GM21723 (cell line): ENCODE measurements around the gene KLHL42.
"Not testable (repeated sequence)": the region's sequence is repeated elsewhere in the genome, so short reads cannot be mapped to it uniquely, and the experiment has no call there.

Experiments
- ATAC-seq: cut with Tn5 transposase; IDR thresholded peaks from one replicate; pipeline ENCODE4 v1.9.1; 2021; ENCODE audit warnings: mild to moderate bottlenecking, moderate library complexity; ENCODE audit not compliant: unreplicated experiment

KLHL42 gene

DNA sequence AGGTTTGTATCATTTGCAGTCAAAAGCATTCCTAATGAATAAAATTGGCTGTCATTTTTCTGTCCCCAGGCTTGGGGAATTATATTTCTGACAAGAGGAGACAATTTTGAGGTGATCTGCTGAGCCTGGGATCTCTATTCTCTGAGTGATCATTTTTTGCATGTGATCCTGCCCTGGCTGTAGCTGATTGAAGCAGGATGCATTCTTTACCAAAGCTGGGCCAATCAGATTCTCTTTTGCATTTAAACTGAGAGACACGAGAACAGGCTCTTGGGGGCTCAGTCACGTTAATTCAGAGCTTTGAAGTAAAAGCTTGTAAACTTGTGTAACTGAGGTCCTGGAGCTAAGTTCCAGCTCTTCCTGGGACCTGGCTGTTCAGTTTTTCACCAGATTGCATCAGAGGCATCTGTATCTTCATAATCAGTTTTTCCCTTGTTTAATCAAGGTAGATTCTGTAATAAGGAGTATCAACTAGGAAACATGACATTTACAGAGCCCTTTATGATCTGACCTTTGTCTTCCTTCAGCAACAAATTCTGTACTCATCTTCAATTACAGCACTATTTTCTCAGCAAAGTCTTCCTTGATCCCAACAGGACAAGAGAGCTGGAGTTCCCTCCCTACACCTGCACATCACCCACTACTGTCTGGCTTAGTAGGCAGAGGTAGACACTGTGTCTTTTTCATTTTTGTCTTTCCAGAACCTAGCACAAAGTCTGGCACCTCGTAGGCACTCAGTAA, 35.0 kb downstream of the KLHL42 start:
- ATAC-seq = no peak

DNA sequence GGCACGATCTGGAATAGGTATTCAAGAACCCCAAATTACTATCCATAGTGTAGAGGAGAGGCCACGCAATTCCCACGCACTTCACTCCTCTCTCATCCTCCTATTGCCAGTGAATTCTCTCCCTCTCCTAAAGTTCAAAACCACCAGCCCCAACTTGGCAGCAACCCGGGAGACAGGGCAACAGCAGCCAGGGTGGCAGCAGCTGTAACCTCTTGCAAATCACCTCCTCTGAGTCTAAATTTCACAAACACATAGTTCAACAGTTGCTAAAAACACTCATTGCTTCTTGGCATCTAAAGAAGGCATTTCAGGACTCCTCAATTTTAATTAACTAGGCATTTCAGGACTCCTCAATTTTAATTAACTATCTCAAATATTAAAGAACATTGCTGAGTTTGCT, 37.7 kb downstream of the KLHL42 start:
- no peak for ATAC-seq

DNA sequence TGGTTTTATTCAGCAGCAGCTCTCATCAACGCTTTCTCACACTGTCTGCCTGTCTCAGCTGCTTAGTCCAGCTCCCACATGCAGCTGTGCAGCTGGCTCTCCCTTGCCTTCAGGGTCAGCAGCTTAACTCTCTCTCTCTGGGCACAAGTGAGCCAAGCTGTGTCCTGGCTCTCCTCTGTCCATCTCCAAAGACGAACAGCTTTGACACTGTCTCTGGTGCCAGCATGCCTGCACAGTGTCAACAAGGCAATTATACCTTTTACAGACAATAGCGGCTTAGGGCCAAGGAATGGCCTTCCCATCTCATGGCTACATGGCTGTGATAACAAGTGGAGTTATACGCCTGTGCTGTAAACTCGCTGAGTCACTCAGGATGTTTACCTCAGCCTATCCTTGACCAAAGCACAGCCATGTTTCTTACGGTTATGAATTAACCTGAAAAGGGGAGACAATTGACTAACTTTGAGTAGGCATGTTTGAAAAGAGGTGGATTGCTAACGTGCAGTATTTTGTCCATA, 38.4 kb downstream of the KLHL42 start:
- no peak for ATAC-seq

DNA sequence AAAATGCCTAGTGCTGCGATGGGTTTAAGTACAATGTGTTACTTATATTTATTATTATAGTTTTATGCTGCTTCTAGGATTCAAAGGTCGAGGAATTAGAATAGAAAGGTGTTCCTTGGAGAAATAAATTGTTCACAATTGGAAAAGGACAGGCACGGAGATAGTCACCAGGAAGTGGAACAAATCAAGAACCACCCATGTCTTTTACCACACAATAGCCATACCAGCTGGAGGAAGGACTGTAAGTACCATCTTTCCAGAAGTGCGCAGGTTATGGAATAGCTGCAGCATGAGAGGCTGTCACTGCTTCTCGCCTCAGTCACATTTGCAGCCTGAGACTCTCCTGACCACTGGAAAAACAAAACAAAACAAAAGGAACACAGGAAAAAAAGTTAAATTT, 40.5 kb downstream of the KLHL42 start:
- ATAC-seq = no peak

DNA sequence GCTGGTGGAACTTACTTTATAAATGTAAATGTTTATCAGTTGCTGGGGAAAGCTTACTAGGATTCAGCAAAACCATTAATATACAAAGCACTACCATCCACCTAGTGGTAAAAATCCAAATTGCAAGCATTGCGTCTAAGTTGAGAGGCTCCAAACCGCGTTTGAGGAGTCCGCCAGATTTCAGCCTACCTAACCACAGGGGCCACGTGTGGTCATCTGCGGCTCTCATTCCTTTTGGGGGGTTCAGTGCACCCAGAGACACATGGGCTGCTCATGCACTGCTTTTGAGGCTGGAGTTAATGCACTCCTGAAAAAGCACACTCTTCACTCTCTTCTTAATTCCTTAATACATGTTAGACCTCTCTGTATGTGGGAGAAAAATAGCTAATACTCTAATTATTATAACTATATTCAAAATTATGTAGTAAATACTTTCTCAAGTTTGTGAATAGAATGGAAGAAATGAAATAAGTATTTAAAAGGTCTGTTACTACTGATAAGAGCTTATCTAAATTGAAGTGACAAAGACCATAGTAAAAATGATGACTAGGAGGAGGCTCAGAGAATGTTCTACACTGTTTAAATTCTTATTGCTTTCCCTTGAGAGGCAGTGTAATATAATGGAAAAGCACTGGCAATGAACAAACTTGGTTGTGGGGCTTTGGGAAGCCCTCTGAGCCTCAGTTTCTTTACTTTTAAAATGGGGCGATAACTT, 41.4 kb downstream of the KLHL42 start:
- peak; percentile 29 for ATAC-seq

DNA sequence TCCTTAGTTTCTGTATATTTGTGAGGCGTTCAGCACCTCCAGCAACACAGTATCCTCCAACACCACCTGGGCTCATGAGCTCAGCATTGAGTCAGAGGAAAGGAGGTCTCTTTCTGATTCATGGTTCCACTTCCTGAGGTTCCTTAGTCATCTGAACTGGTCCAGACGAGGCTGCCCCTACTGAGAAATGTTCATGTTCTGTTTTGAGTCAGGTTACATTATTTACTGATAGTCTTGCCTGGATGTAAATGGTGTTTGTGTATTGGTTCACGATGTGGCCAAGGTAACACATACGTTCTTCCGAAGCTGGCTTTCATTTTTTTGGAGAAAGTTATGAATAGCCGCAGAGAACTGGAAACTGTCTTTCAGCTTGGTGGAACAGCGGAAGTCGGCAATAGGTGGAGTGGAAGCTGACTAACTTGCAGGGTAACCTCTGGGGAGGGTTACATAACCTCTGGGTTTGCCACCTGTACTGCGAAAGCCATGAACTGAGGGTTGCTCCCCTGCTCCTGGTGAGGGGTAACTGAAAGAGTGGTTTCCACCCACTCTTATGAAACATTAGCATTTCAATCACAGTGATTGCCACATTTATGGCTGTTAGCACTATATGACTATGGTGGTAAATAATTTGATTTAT, 42.2 kb downstream of the KLHL42 start:
- ATAC-seq = peak; percentile 74

DNA sequence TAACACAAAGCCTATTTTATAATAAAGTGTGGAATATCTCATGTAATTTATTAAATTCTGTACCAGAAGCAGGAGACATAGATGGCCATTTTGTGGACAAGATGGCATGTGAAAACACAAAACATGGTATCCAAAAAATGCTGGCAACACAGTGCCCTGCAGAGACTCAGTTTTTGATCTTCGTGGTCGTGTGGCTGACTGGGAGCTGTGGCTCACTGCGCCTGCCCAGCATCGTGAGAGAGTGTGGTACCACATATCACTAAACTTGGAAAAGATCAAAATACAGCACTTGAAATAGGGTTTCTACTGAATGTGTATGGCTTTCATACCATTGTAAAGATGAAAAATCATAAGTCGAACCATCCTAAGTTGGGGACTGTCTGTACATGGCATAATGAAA, 43.0 kb downstream of the KLHL42 start:
- no peak for ATAC-seq

DNA sequence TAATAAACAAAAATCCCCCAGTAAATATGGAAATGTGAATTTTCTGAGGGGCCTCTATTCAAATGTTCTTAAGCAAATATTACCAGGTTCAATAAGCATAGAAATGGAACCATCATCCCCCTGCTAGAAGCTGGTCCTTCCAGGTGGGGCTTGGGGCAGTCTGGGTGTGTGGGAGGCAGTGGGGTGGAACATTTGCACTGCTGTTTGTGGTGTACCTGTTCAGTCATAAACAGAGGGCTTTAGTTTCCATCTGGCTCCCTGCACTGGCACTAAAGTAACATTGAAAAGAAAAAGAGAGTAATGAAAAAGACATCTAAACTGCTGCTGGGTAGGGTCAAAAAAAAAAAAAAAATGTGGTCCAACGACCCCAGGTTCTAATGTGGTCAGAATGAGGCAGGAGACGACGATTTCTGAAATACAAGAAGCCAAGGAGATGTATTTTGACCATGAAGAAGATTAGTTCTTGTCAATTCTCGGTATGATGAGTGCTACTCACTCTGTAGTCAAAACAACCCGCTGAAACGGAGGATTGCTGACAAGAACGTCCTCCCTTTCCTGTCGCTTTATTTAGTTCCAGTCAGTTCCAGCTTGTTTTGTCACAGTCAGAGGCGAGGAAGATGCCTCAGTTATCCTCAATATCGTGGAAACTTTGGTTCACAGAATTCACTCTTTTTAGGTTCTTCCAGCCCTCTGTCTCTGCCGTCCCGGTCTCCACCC, 44.3 kb downstream of the KLHL42 start:
- ATAC-seq = peak; percentile 65

DNA sequence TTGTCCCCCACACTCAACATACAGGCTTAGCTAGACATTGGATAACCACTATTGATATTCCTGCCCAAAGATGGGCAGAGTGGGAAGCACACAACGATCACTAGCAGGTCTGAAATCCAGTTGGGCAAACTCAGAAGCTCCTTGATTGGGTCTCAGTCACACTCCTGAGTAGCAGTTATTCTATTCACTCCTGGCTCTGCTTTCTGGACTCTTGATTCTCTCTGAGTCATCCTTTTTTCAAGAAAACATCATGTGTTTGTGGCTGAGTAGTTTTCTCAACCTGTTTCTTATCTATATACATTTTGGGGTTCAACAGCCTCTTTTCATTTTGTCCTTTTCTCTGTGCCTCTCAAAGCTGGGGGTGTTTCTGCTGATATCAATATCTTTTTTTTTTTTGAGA, 46.0 kb downstream of the KLHL42 start:
- ATAC-seq = no peak

DNA sequence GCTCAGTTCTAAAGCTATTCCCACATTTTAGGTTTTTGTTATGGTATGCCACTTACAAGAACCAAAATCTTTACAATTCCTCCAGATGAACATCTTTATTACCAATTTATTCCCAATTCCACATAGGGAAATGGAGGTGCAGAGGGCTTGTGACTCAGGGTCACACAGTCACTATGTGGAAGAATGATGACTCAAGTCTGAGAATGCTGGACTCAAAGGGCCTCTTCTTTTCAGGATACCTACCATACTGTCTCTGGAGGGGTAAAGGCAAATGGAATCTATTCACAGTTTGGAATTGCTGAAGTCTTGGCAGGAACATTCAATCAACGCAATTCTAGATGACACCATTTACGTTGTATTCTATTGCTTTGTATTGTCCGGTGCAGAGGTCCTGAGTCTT, 48.2 kb downstream of the KLHL42 start:
- ATAC-seq = no peak

DNA sequence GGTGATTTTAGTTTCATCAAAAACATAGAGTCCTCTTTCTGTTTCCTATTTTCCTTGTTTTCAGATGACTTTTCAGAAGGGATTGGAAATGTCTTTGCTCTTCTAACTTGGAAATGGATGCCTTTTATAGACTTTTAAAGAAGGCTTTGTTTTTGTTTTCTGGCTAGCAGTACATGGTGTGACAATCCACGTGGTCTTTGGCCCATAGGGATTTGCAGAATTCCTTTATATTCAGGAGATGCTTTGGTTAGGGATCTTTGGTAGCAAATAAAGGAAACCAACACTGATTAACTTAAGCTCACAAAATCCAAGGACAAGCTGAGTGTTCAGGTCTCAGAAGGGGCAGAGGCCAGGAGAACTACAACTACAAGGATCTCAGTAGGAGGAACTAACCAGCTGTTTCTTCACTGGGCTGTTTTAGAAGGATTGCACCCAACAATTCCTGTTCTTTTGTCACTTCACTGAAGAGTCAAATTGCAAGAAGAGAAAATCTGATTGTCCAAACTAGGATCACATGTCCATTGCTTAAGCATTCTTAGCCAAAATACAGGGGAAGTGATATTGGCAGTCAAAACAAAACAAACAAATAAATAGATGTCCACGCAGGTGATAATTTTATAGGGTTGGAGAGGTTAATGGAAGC, 58.6 kb downstream of the KLHL42 start:
- ATAC-seq = no peak

DNA sequence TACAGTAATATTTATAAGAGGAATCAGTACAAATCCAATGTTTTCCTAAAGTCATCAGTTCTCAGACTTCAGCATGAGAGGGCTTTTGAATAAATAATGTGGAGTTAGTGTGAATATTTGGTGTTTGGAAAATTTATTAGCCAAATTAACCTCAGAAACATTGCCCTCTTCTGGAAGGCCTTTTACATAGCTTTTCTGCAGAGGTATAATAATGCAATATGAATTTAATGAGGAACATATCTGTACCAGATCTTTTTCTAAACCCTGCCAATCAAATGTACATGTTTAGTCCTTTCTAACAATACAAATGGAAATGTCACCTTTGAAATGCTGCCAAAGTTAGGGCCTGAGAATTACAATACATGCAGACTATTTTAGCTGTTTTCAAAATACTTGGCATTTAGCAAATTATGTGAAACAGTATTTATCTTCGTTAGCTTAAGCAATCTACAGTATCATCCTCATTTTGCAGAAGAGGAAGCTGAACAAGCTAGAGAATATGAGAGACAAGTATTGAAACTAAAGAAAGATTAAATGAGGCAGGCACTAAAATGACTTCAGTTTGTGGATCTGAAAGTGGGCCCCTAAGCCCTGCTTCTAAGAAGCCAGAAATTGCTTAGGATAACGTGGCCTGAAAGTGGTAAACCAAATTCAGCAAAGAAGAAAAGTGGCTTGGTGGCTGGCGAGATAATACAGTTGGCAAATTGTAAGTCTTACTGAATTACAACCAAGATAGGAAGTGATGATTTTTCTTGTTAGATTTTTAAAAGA, 60.4 kb downstream of the KLHL42 start:
- ATAC-seq = peak; percentile 78

DNA sequence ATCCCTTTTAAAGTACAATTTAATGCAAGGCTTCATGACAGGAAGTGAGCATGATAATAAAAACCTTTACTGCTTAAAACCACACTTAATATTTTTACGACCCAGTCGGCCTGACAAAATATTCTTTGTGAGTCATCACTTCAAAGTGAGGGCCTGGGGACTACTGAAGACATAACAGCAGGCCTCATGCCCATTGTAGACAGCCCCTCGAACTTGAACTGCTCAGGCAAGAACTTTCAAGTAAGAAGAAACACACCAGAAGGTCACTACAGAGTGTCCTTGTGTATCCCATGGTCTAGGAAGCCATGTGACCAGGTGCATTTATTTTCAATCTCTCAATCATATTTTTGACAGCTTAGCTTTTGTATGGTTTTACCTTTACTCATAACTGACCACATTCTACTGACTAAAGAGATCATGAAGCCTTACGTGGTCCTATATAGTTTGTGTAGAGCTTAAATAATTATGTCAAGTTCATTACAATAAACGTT, 61.4 kb downstream of the KLHL42 start:
- no peak for ATAC-seq

DNA sequence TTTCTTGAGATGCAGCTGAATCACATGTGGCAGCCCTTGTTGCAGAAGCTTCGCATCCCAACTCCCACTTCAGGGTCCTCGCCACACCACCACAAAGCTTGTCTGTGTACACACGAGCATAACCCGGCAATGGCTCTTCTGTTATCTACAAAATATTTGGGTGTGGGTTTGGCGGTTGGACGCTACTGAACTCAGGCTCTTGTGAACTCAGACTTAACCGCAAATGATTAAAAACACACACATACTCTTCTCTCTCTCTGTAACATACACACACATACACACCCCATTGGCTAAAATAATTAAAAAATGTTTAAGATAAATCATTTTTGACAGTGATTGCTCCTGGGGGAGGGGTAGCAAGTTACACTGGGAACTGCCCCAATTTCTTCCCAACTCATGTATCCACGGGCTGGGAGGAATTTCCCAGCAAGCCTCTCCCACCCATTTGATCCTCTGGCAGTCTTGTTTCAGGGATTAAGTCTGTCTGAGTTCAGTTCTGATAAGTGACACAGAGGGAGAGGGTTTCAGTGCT, 63.7 kb downstream of the KLHL42 start:
- no peak for ATAC-seq

DNA sequence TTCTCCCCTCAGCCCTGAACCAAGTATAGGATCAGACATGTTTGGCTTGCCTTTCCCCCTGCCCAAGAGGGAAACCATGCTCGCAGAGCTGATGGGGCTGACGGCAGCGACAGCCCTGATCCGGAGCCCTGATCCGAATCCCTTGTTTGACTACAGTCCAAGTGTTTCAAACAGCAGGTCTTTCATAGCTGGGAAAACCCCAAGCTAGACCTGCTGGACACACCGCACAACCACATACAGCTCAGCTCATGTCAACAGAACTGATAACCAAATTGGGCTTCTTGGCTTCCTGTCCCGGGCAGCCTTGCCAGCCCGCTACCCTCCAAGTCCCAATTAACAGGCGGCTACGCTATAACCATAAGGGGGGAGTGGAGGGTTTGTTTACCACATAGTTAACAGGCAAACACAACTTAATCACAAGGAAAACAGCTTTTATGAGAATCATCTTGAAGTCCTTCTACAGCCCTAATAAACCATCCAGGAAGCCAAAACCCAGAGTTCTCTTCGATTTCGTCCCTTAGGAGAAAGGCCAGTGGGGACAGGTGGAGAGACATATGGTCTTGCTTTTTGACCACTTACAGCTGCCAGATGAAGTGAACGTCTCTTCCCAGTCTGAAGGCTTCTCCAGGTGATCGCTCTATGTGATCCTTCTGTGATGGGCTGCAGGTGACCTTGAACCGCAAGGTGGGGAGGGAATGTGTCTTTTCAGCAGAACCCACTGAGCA, 64.5 kb downstream of the KLHL42 start:
- no peak for ATAC-seq

DNA sequence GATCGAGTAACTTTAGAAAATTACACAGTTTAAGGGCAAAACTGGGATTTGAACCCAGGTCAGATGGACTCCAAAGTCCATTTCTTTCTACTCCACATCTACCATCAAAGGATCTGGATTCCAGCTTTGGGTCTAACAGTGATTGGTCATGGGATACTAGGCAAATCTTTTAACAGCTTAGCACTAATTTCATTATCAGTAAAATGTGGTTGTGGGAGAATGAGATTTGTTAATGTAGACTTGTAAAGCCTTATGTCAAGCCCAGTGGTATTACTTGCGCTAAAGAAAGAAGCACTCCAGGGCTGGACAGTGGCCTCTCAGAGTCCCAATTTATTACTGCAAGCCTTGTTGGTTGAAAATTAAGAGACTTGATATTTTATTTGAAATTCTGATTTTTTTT, 65.2 kb downstream of the KLHL42 start:
- ATAC-seq = no peak

DNA sequence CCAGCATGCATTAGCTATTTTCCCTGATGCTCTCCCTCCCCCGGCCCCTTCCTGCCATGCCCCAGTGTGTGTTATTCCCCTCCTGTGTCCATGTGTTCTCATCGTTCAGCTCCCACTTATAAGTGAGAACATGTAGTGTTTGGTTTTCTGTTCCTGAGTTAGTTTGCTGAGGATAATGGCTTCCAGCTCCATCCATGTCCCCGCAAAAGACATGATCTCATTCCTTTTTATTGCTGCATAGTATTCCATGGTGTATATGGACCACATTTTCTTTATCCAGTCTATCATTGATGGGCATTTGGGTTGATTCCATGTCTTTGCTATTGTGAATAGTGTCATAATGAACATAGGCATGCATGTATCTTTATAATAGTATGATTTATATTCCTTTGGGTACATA, 65.7 kb downstream of the KLHL42 start:
- ATAC-seq = not testable (repeated sequence)

DNA sequence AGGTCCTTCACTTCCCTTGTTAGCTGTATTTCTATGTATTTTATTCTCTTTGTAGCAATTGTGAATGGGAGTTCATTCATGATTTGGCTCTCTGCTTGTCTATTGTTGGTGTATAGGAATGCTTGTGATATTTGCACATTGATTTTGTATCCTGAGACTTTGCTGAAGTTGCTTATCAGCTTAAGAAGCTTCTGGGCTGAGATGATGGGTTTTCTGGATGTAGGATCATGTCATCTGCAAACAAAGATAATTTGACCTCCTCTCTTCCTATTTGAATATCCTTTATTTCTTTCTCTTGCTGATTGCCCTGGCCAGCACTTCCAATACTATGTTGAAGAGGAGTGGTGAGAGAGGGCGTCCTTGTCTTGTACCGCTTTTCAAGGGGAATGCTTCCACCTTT, 67.3 kb downstream of the KLHL42 start:
- ATAC-seq = not testable (repeated sequence)

DNA sequence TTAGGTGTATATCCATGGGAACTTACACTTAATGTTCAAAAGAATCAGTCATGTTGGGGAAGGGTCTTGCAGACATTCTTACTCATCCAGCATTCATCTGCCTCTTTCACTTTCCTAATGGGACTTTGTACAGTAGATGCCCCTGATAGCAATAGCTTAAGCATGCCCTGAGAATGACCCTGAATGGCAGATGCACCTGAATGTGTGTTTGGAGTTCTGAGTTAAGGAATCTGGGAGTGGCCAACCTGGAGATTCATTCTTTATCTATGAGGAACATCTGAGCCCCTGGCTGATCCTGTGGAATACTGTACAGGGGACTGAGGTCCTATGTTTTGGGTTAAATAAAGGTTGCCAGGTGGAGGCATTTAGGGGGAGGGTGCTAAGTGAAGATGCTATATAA, 71.3 kb downstream of the KLHL42 start:
- ATAC-seq = no peak
